ENCODE data around the gene PSAP.

- TF ChIP-seq POLR2A (IDR thresholded peaks at IDR 0.05; ENCODE audit: low read length) (no peak), GATA1 (IDR thresholded peaks at IDR 0.05; ENCODE audit: low read depth, low read length) (no peak)
These were observed 6.4 kb downstream of the PSAP start for GRCh38 chr10:71844695-71845094.
